ENCODE data around the gene CREG2. TPM values are rescaled to one million over a fixed set of nuclear protein-coding genes. Genes with fewer than 3 reads are reported as not detected.
A peak's percentile ranks its signal among the peaks of the same experiment; 100 is the strongest.

CREG2 gene
- total RNA-seq, 1 experiment from 2014 or later = 119 TPM

DNA sequence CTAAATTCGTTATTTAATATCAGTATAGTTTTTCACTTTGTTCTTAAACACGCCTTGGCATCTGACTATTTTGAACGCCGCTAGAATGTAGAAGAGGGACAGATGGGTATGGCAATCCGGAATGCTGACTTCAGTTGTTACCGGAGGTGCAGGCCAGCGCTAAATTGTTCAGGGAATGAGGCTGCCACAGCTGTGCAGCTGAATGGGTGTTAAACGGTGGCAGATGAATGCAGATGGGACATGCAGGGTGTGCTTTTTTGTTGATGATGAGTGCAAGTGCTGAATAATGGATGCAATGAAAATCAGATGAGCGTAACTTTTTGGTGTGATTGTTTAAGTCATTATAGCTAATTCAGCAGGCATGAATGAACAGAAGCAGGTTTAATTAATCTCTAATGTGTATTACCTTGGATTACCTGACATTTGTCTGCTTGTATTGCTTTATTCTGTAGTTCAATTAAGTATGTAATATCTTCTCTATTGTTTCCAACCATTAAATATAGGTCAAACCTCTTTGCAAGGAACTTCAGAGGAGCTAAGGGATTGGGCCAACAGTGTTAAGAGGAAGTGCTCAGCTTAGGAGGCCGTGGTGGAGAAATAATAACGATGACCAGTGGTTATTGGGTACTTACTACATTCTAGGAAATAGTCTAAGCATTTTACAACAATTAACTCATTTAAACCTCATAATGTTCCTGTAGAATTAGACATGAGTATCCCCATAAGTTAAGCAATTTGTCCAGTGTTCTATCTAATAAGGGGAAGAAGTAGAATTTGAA, 11.9 kb upstream of the CREG2 start:
- ChIA-PET POLR2A (no interaction called here), CTCF (interaction anchor here (1.4 kb wide), 1 partner anchor 11 kb away, joined by 3 read pairs; no protein-coding TSS in a partner anchor)
- H3K27me3 ChIP-seq (replicated peaks; ENCODE audit: control insufficient read depth, insufficient read depth, low read length) = no peaks in the 10 kb centered on the region
- H3K4me3 ChIP-seq (ENCODE audit: low read depth, low read length) = no peak overlapping the region
- intact Hi-C loops (cut with micrococcal nuclease; ENCODE audit: unreplicated experiment) = no loop called here
- no peaks in the 10 kb centered on the region for H3K27me3 Mint-ChIP-seq (ENCODE audit: insufficient read depth, unreplicated experiment)
- no peak overlapping the region for H3K27ac Mint-ChIP-seq (ENCODE audit: unreplicated experiment)
- H3K4me1 ChIP-seq = peaks cover 36% of the 10 kb centered on the region
- BruUV-seq (replicated peaks) = no TSS peak
- no peaks in the 10 kb centered on the region for H3K36me3 ChIP-seq (ENCODE audit: control insufficient read depth, insufficient read depth, low read length)
- DNase-seq = no peak
- no peaks in the 10 kb centered on the region for H3K9me3 Mint-ChIP-seq (ENCODE audit: unreplicated experiment)
- peaks cover 42% of the 10 kb centered on the region for H3K4me1 Mint-ChIP-seq (ENCODE audit: low read depth, unreplicated experiment)
- TF ChIP-seq, protein P1, sequence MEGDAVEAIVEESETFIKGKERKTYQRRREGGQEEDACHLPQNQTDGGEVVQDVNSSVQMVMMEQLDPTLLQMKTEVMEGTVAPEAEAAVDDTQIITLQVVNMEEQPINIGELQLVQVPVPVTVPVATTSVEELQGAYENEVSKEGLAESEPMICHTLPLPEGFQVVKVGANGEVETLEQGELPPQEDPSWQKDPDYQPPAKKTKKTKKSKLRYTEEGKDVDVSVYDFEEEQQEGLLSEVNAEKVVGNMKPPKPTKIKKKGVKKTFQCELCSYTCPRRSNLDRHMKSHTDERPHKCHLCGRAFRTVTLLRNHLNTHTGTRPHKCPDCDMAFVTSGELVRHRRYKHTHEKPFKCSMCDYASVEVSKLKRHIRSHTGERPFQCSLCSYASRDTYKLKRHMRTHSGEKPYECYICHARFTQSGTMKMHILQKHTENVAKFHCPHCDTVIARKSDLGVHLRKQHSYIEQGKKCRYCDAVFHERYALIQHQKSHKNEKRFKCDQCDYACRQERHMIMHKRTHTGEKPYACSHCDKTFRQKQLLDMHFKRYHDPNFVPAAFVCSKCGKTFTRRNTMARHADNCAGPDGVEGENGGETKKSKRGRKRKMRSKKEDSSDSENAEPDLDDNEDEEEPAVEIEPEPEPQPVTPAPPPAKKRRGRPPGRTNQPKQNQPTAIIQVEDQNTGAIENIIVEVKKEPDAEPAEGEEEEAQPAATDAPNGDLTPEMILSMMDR (IDR thresholded peaks at IDR 0.05; ENCODE audit: insufficient read depth in 1 of 2, low read depth in 1 of 2, low read length in 1 of 2, severe bottlenecking in 1 of 2, unreplicated experiment in 1 of 2) = no peak
- H3K36me3 Mint-ChIP-seq (ENCODE audit: insufficient read depth, unreplicated experiment) = no peaks in the 10 kb centered on the region
- no peak overlapping the region for H3K4me3 Mint-ChIP-seq (ENCODE audit: unreplicated experiment)
- no peaks in the 10 kb centered on the region for H3K9me3 ChIP-seq

GRCh38 chr2:101398116-101398821, 11.0 kb upstream of the CREG2 start:
- no peaks in the 10 kb centered on the region for H3K27me3 ChIP-seq (replicated peaks; ENCODE audit: control insufficient read depth, insufficient read depth, low read length)
- DNase-seq = no peak
- intact Hi-C loops (cut with micrococcal nuclease; ENCODE audit: unreplicated experiment) = no loop called here
- BruUV-seq (replicated peaks) = no TSS peak
- CTCF ChIA-PET = interaction anchor here (1.4 kb wide), 1 partner anchor 10 kb away, joined by 3 read pairs; no protein-coding TSS in a partner anchor
- peaks cover 27% of the 10 kb centered on the region for H3K4me1 ChIP-seq
- Mint-ChIP-seq H3K4me1 (ENCODE audit: low read depth, unreplicated experiment) (peaks cover 33% of the 10 kb centered on the region), H3K27ac (ENCODE audit: unreplicated experiment) (no peak overlapping the region), H3K9me3 (ENCODE audit: unreplicated experiment) (peaks cover 4% of the 10 kb centered on the region), H3K27me3 (ENCODE audit: insufficient read depth, unreplicated experiment) (no peaks in the 10 kb centered on the region), H3K4me3 (ENCODE audit: unreplicated experiment) (no peak overlapping the region), H3K36me3 (ENCODE audit: insufficient read depth, unreplicated experiment) (no peaks in the 10 kb centered on the region)
- no peak overlapping the region for H3K4me3 ChIP-seq (ENCODE audit: low read depth, low read length)
- POLR2A ChIA-PET = no interaction called here
- TF ChIP-seq, protein P1 (IDR thresholded peaks at IDR 0.05; ENCODE audit: insufficient read depth in 1 of 2, low read depth in 1 of 2, low read length in 1 of 2, severe bottlenecking in 1 of 2, unreplicated experiment in 1 of 2) = no peak
- no peaks in the 10 kb centered on the region for H3K9me3 ChIP-seq
- no peaks in the 10 kb centered on the region for H3K36me3 ChIP-seq (ENCODE audit: control insufficient read depth, insufficient read depth, low read length)

DNA sequence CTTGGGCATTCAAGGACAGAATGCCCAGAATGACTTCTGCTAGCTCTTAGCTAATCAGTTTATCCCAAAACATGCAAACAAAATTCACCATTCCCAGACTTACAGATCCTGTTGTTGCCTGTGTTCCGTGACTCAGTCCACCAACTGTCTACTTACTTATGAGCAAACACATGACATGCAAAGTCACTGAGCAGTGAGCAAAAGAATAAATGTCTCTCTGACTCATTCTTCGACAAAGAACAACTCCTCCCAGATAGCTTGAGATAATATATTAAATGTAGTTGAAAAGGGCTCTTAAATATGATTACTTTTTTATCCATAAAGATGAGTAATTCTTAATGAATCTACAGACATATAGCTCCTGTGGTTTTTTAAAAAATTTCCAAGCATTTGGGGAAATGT, 9.0 kb upstream of the CREG2 start:
- H3K27ac Mint-ChIP-seq (ENCODE audit: unreplicated experiment) = peak overlapping the region; percentile 7
- H3K4me3 Mint-ChIP-seq (ENCODE audit: unreplicated experiment) = no peak overlapping the region

More for the DNA sequence above, 9.0 kb upstream of the CREG2 start:
- POLR2A ChIA-PET = no interaction called here
- CTCF ChIA-PET = no interaction called here
- Histone ChIP-seq H3K4me1 (peaks cover 19% of the 10 kb centered on the region; the same call in 1 of the 2 replicates), H3K9me3 (no peaks in the 10 kb centered on the region), H3K36me3 (ENCODE audit: control insufficient read depth, insufficient read depth, low read length) (no peaks in the 10 kb centered on the region), H3K27me3 (replicated peaks; ENCODE audit: control insufficient read depth, insufficient read depth, low read length) (no peaks in the 10 kb centered on the region), H3K4me3 (ENCODE audit: low read depth, low read length) (no peak overlapping the region)
- TF ChIP-seq, protein P1 (IDR thresholded peaks at IDR 0.05; ENCODE audit: insufficient read depth in 1 of 2, low read depth in 1 of 2, low read length in 1 of 2, severe bottlenecking in 1 of 2, unreplicated experiment in 1 of 2) = no peak
- no peak for DNase-seq
- no TSS peak for BruUV-seq (replicated peaks)
- Mint-ChIP-seq H3K36me3 (ENCODE audit: insufficient read depth, unreplicated experiment) (no peaks in the 10 kb centered on the region), H3K27me3 (ENCODE audit: insufficient read depth, unreplicated experiment) (no peaks in the 10 kb centered on the region), H3K4me1 (ENCODE audit: low read depth, unreplicated experiment) (peaks cover 22% of the 10 kb centered on the region), H3K9me3 (ENCODE audit: unreplicated experiment) (peaks cover 15% of the 10 kb centered on the region)
- intact Hi-C loops (cut with micrococcal nuclease; ENCODE audit: unreplicated experiment) = no loop called here
